HuH-7.5 (cell line): ENCODE measurements around the gene PROSER2.
"Not testable (repeated sequence)": the region's sequence is repeated elsewhere in the genome, so short reads cannot be mapped to it uniquely, and the experiment has no call there.

Source experiments
- DNase-seq: peaks from one replicate; pipeline ENCODE4 v3.0.0; 2011; ENCODE audit warnings: low spot score

The PROSER2 gene

DNA sequence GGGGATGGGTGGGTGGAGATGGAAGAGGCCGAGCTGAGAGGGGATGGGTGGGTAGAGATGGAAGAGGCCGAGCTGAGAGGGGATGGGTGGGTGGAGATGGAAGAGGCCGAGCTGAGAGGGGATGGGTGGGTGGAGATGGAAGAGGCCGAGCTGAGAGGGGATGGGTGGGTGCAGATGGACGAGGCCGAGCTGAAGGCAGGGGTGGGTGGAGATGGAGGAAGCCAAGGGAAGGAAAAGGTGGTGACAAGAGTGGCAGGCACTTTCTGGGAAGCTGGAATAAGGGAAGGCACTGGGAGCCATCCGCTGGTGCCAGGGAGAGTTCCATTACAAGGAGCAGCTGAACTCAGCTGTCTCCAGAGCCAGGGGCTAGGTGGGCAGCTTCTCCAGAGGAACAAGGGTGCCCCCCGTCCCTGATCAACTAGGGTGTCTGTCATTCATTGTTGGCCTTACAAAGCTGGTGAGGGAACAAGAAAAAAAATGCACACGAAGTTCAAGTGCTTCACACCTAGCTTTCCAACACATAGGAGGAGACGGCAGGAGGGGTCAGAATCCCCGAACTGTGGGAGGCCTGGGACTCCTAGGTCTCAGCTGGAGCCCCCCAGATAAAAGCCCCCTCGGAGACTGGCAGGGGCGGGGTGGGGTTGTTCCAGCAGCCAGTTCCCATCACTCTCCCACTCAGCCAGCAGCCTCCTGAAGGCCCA is 62.4 kb downstream of the PROSER2 start:
- DNase-seq = no peak

DNA sequence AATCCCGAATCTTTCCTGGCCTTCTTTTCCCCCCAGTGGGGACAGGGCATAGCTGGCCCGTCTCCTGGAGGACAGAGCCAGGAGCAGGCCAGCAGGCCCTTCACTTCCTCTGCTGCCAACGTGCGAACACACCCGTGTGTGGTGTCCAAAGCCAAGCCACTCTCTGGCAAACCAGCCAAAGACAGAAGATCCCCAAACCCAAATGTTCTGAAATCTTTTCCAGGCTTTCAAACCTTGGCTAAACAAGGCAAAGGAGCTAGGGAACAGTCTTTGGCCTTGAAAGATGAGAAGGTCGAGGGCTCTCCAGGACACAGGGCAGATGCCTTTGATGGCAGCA is 63.0 kb downstream of the PROSER2 start:
- no peak for DNase-seq

DNA sequence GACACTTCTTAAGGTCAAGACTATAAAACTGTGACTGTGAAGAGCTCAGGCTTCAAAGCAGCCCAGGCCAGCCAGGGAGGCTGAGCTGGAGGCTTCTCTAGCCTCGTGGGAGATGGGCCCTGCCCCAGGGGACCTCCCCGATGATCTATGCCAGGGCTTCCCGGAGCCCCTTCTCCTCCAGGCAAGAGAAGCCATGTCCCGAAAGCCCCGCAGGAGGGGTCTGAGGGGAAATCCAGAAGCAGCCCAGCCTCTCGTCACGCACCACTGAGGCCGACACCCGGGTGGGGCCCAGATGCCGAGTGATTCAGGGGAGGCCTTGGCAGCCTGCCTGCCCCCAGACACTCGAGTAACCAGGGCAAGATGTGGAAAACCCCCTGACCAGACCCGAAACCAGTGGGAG is 63.7 kb downstream of the PROSER2 start:
- no peak for DNase-seq

DNA sequence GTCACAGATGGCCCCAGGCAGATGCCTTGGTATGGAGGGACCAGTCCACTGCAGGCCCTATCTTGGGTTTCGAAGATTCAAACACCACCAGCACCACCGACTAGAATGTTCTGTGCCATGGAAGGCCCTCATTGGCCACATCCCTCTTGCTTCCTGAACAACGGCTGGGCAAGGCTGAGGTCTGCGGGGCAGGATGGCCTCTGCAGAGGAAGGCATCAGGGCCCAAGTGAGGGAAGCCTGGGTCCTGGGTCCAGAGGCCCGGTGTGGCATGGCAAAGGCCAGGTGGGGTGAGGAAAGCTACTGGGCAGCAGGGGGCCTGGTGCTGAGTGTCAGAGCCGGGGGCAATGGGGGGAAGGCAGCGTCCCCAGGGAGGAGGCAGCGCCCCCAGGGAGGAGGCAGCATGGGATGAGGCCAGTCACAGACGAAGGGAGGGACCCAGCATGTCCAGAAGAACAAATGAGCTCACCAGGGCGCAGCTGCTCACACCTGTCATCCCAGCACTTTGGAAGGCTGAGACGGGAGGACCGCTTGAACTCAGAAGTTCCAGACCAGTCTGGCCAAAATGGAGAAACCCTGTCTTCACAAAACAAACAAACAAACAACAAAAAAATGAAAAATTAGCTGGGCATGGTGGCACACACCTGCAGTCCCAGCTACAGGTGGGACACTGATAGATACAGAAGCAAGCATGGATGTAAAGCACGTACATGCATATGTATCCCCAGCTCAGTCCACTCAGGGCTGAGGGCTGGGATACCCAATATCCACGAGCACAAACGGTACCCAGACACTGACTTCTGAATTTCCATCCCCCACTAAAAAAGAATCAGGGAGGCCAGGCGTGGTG is 64.4 kb downstream of the PROSER2 start:
- DNase-seq = no peak

DNA sequence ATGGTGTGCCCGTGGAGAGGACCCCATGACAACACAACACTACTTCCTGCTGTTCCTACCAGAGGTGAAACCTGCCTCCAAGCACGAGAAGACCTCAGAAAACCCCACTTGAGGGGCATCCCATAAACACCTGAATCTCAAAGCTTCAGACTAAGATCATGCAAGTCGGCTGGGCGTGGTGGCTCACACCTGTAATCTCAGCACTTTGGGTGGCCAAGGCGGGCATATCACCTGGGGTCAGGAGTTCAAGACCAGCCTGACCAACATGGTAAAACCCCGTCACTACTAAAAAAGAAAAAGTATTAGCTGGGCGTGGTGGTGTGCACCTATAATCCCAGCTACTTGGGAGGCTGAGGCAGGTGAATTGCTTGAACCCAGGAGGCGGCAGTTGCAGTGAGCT is 66.1 kb downstream of the PROSER2 start:
- DNase-seq = not testable (repeated sequence)

DNA sequence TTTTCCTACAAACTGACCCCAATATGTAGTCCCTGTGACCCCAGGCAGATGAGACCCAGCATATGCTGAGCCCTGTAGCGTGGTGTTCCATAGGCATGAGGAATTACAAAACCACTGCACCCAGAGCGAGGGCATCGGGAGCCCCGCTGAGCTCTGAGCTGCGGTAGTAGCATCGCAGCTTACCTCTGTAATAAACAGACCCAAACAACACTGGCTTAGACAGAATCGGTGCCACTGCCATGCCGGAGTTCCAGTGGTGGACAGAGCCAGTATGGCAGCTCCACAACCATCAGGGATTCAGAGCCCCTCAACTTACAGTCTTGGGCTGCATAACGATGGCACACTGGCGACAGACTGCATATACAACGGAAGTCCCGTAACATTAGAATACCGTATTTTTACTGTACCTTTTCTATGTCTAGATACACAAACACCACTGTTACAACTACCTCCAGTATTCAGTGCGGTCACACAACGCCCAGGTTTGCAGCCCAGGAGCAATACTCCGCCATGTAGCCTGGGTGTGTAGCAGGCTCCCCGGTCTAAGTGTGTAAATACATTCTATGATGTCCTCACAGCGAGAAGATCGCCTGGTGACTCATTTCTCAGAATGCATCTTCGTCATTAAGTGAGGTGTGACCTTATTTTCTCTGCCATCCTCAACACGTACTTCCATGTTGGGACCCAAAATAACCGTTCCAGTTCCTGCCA is 68.8 kb downstream of the PROSER2 start:
- no peak for DNase-seq

DNA sequence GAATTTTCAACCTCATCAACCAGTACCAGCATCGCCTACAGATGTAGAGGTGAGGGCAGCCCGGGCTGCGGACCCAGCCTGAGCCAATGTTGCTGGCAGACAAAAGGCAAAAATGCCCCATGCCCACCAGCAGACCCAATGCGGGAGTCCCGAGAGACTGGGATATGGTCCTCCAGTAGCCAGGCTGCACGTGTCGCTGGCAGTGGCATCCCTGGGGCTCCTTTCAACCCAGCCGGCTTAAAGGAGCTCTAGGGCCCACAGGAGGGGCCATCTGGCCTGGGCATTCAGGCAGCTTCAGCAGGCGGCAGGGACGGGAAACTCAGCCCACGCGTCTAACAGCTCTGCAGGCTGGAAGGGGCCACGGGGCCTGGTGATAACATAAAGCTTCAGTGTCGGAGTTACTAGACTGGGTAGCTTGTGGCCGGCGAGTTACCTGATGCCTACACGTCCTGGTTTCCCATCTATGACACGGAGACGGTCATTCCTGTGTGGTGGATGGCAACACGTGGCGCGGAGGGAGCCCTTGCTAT is 70.7 kb downstream of the PROSER2 start:
- DNase-seq = no peak

DNA sequence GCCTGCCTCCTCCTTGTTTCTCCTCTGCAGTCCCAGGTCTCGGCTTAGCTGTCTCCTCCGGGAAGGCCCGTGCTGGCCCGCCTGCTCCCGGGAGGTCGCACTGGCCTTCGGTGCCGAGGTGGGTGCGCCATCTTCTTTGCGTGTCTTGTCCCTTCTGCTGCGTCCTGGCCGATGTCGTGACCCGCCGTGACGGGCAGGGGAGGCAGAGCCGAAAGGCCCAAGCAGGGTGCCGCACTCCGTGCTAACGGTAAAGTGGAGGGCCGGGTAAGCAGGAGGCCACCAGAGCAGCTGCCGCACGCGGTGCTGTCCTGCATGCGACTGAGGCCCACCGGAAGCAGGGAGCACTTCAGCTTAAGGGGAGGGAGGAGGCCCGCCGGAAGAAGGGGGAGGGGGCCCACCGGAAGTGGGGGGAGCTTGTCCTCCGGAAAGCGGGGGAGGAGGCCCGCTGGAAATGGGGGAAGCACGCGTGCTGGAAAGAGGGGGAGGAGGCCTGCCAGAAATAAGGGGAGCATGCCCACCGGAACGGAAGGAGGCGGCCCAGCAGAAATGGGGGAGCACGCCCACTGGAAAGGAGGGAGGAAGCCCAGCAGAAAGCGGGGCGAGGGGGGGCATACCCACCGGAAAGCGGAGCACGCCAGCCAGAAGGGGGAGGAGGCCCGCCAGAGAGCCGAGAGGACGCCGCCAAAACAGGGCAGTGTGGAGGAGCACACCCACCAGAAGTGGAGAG is 71.4 kb downstream of the PROSER2 start:
- DNase-seq = no peak

DNA sequence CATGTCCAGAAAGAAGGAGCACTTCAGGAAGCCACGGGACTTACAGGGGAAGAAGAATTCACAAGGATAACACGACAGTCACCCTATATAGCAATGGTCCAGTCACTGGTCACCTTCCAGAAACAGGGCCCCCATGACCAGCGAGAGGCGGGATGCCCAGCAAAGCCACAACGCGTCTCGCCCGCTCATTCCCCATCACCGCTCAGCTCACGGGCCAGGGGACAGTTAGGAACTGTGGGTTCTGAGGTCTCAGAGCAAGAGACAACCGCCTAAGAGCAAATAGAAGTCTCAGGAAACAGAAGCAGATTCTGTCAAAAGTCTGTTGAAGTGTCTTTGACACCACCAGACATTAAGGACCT is 71.9 kb downstream of the PROSER2 start:
- no peak for DNase-seq

DNA sequence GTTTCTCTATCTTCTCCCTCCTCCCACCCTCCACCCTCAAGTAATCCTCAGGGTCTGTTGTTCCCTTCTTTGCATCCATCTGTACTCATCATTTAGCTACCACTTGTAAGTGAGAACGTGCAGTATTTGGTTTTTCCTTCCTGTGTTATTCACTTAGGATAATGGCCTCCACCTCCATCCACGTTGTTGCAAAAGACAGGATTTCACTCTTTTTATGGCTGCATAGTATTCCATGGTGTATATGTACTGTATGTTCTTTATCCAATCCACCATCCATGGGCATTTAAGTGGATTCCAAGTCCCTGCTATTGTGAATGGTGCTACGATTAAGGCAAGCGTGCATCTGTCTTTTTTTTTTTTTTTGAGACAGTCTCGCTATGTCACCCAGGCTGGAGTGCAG is 72.4 kb downstream of the PROSER2 start:
- no peak for DNase-seq

DNA sequence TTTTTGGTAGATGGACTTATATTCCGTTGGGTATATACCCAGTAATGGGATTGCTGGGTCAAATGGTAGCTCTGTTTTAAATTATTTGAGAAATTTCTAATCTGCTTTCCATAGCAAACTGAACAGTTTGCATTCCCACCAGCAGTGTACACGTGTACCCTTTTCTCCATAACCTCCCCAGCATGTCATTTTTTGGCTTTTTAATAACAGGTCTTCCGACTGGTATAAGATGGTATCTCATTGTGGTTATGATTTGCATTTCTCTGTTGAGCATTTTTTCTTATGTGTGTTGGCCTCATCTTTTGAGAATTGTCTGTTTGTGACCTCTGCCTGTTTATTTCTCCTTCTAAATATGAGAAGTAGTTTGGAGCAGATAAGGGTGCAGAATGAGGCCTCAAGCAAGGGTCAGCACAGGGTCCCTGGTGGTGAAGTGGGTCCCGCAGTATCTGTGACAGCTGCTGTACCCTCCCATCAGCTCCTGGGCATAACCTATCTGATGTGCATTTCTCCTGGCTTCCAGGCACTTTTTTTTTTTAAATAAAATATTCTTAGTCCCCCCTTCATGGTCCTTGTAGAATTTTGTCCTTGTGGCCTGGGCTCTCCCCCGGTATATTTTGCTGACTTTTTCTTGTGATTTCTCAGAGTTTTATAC is 73.5 kb downstream of the PROSER2 start:
- DNase-seq = no peak

DNA sequence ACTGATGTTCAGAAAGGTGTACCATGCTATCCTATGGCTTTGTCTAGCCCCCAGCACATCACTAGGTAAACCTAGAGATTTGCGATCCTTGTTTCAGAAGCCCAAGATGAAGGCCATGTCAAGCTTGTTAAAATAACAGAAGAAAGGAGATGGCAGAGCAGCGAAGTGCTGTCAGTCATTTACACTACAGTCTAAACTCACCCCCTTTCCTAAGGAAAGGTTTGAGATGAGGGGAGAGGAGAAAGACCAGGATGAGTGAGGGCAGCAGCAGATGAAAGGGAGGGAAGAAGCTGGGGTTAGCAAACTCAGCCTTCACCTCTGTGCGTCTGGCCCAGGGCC is 74.8 kb downstream of the PROSER2 start:
- DNase-seq = no peak

DNA sequence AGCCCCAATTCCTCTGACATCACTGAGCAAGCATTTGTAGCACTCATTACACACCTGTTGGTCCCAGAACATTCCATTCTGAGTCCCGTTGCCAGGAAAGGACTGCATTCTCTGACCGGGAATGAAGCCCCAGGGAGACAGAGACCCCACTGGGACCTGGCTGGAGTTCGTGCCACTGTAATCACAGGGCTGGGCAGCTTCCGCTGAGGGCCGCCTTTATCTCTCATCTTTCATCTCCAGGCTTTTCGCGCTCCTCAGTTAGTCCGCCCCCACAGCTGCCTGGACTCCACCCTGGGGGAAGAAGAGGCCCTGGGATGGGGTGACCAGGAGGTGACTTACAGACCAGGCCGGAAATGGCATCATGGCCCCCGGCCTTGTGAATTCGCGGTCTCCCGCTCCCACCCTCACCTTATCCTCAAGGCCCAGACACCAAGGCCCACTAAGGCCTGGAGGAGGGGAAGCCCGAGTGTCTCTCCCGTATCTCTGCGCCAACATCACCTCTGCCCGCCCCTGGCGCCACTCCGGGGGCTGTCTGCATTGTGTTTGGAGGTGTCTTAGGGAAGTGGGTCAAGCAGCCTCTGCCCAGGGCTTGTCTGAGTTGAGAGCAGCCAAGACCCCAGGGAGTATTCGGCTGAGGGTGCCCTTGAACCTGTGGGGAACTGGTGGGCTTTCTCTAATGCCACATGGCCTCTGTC is 75.4 kb downstream of the PROSER2 start:
- peak; percentile 88 for DNase-seq

DNA sequence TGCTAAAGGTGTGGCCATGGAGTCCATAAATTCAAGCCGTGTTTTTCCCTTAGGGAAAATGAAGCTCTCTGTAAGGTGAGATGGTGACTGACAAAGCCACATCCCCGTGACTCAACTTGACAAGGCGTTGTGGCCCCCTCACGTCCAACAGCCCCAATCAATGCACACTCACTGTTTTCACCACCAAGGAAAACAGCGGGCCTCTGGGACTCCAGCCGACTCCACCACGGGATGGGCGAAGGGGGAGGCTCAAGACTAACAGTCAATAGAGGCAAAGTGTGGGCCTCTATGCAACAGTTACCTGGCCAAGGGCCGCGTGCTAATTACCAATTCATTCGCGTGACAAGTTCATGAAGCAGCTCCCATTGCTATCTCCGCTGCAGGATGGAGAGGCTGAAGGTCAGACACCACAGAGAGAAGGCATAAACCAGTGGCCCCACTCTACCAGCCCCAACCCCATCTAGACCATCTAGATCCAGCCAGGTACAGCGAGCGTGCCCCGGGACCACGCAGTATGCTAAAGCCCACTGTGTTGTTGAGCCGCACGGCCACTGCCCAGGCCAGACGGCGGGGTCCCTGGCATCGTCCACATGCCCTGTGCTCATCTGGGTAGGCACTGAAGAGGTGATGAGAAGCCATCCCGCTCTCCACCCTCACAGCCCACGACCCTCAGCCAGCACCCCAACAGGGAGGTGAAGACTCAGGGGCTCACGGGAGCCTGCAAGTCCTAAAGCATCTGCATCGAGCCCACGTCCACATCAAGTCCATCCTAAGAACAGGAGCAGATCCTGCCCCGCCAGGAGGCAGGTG is 76.1 kb downstream of the PROSER2 start:
- no peak for DNase-seq

DNA sequence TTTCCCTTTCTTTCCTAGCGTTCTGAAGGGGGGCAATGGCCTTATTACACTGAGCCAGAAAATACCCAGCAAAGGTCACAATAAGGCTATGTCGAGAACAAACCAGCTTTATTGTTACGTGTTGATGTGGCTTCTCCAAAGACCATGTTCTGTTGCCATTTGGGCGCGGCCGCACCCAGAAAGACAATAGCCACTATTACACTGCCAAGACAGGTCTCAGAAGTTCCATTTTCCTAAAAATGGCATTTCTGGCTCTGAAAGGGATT is 77.8 kb downstream of the PROSER2 start:
- DNase-seq = no peak

DNA sequence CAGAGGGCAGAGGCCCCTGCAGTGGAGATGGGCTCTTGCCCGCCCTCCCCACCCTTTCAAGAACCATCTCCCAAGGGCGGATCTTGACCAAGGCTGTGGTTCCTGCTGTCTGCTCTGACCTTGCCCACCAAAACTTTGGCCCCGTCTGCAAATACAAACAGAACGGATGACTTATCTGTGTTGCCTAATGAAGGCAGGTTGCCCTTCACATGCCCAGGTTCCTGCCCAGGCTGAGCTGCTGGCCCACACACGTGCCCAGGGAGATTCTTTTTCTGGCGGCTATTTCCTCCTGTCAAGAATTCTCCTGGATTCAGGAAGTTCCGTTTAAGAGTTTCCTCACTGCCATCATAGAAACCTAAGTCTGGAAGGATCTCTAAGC is 78.3 kb downstream of the PROSER2 start:
- no peak for DNase-seq

DNA sequence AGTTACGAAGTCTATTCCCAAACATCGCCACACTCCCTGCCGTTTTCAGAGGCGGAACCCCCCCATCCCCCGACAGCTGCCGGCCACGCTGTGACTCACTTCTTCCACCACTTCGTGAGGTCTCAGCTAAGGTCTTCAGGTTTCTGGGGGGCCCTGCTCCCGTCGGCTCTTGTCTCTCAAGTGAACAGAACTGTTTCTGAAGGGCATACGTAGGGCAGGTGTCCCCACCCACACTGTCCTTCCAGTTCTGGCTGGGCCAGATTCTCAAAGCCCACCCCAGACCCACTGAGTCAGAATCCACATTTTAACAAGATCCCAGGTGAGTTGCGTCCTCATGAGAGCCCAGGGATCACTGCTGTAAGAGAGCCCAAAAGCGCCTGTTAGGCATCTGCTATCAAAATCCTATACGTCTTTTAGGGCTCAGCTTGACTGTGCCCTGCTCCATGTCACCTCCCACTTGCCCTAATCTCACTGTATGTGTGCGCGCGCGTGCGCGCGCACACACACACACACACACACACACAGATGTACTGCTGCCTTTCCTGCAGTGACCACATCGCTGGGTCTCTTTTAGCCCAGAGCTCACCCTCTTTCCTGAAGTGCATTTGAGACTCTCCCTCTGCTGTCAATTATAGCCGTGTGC is 78.8 kb downstream of the PROSER2 start:
- no peak for DNase-seq

DNA sequence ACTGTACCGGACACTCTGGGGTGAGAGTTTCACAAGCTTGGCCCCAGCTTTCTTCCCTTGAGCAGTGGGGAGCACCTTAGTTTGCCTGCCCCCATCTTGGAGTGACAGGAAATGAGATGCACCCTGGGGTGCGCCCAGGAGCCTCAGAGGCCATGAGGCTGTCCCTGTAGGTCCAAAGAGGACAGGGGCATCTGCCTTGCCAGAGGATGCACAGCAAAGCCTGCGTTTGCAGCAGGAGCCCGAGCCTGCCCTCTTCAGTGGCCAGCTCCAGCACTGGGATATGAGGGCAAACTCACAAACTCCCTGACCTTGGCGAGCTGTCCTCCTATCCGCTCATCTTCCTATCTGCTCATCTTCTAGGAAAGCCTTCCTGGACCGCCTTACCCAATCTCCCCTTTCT is 79.5 kb downstream of the PROSER2 start:
- DNase-seq = no peak

DNA sequence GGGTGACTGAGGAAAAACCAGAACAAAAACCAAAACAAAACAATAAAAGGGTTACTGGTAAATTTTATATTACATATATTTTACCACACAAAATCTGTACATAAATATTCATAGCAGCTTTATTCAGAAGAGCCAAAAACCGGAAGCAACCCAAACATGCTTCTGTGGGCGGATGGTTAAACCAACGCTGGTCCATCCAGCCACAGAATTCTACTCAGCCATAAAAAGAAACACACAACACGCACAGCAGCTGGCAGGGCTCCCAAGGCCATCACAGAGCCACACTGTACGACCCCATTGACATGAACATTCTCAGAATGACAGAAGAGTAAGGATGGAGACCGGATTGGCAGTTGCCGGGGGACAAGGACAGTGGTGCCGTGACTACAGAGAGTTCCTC is 83.6 kb downstream of the PROSER2 start:
- no peak for DNase-seq

DNA sequence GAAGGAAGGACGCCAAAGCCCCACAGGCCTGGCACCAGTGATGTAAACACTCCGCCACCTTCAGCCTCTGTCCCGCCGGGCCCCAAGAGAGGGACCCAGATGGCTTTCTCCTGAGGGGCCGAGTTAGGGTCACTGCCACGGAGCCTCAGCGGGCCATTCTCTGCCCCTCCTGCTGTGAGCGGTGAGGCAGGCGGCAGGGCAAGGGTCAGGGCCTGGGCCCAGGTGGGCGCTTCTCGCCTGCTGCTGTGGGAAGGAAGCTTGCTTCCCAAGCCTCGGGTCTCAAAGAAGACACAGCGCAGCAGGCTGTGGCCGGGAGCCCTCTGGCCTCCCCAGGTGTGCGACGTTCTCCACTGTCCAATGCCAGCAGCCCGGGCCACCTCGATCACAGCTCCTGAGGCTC is 84.8 kb downstream of the PROSER2 start:
- no peak for DNase-seq
